Smooth muscle cell (in vitro differentiated cells): ENCODE data around the gene ZNF227. TPM values are rescaled to one million over a fixed set of nuclear protein-coding genes. Genes with fewer than 3 reads are reported as not detected.

Source experiments
- polyA plus RNA-seq: library from polyadenylated mRNA; unstranded; fragments of >200 nt; fragmentation: Nextera tagmentation; extraction: Ambion mirVana; gene quantifications from 2 replicates; pipeline ENCODE4 v1.2.1, GENCODE V29; 2016
- total RNA-seq: library from RNA; depleted of rRNA; stranded (reverse); fragments of >200 nt; gene quantifications from 2 replicates; pipeline ENCODE4 v1.2.3, GENCODE V29; 2014

Gene ZNF227
- total and polyA plus RNA-seq, 2 experiments from 2014 or later, result 5.9 to 14.5 TPM

Other genes starting within 250 kb of the ZNF227 start
- 4.1 and 11.9 TPM in 2 replicates for gene ZNF155, start 228.3 kb upstream of the ZNF227 start, total RNA-seq
- 1.2 and 5.5 TPM in 2 replicates for gene ZNF155, start 228.3 kb upstream of the ZNF227 start, polyA plus RNA-seq
- 10.0 and 17.3 TPM in 2 replicates for gene ZNF230, start 209.6 kb upstream of the ZNF227 start, total RNA-seq
- 1.2 and 4.4 TPM in 2 replicates for gene ZNF230, start 209.6 kb upstream of the ZNF227 start, polyA plus RNA-seq
- gene ZNF222, start 187.2 kb upstream of the ZNF227 start, total RNA-seq, result 5.3 and 13.5 TPM in 2 replicates
- gene ZNF222, start 187.2 kb upstream of the ZNF227 start, polyA plus RNA-seq, result 5.2 and 5.9 TPM in 2 replicates
- 5.5 and 10.2 TPM in 2 replicates for gene ZNF223, start 160.5 kb upstream of the ZNF227 start, total RNA-seq
- 5.1 and 6.6 TPM in 2 replicates for gene ZNF223, start 160.5 kb upstream of the ZNF227 start, polyA plus RNA-seq
- gene ZNF284, start 140.4 kb upstream of the ZNF227 start, total RNA-seq, result 2.4 and 3.2 TPM in 2 replicates
- gene ZNF284, start 140.4 kb upstream of the ZNF227 start, polyA plus RNA-seq, result 0.91 and 1.3 TPM in 2 replicates
- gene ZNF224, start 118.2 kb upstream of the ZNF227 start, total RNA-seq, result 22.4 and 27.1 TPM in 2 replicates
- gene ZNF224, start 118.2 kb upstream of the ZNF227 start, polyA plus RNA-seq, result 7.3 and 19.1 TPM in 2 replicates
- 3.3 and 6.8 TPM in 2 replicates for gene ZNF225, start 99.1 kb upstream of the ZNF227 start, total RNA-seq
- gene ZNF225, start 99.1 kb upstream of the ZNF227 start, polyA plus RNA-seq, result 2.5 and 3.1 TPM in 2 replicates
- 4.6 and 4.8 TPM in 2 replicates for gene ZNF234, start 71.0 kb upstream of the ZNF227 start, total RNA-seq
- gene ZNF234, start 71.0 kb upstream of the ZNF227 start, polyA plus RNA-seq, result 3.2 and 3.8 TPM in 2 replicates
- gene ZNF226, start 47.4 kb upstream of the ZNF227 start, total RNA-seq, result 38.2 and 42.3 TPM in 2 replicates
- 36.0 and 39.4 TPM in 2 replicates for gene ZNF226, start 47.4 kb upstream of the ZNF227 start, polyA plus RNA-seq
- gene ZNF233, start 47.4 kb downstream of the ZNF227 start, total RNA-seq, result 1.6 TPM in 1 of 2 replicates, not detected in the other
- gene ZNF233, start 47.4 kb downstream of the ZNF227 start, polyA plus RNA-seq, result 0.72 and 0.86 TPM in 2 replicates
- 0.85 and 5.5 TPM in 2 replicates for gene ZNF235, start 92.5 kb downstream of the ZNF227 start, total RNA-seq
- 1.3 and 1.5 TPM in 2 replicates for gene ZNF235, start 92.5 kb downstream of the ZNF227 start, polyA plus RNA-seq
- 6.9 and 7.8 TPM in 2 replicates for gene ZNF112, start 144.1 kb downstream of the ZNF227 start, total RNA-seq
- gene ZNF112, start 144.1 kb downstream of the ZNF227 start, polyA plus RNA-seq, result 2.0 and 2.2 TPM in 2 replicates
- 4.9 and 6.7 TPM in 2 replicates for gene ZNF285, start 189.1 kb downstream of the ZNF227 start, total RNA-seq
- 3.7 and 5.2 TPM in 2 replicates for gene ZNF285, start 189.1 kb downstream of the ZNF227 start, polyA plus RNA-seq
- gene ZNF229, start 235.9 kb downstream of the ZNF227 start, total RNA-seq, result 8.2 and 12.3 TPM in 2 replicates
- gene ZNF229, start 235.9 kb downstream of the ZNF227 start, polyA plus RNA-seq, result 4.5 and 4.7 TPM in 2 replicates